SH-SY5Y (cell line): ENCODE measurements around the gene SNRPB.

ENCODE experiments used
- GATA2 ChIP-seq: IDR thresholded peaks from 2 replicates; pipeline ENCODE4 v1.6.1; 2011; ENCODE audit warnings: mild to moderate bottlenecking, low read depth, low read length
- GATA3 ChIP-seq: IDR thresholded peaks from 2 replicates; pipeline ENCODE4 v1.6.1; 2011; ENCODE audit warnings: low read depth, mild to moderate bottlenecking, low read length, moderate library complexity

- TF ChIP-seq GATA2 (no peak), GATA3 (no peak)
These were observed 40.1 kb downstream of the SNRPB start for GRCh38 chr20:2430538-2430937.
